Neutrophil (primary cell): ENCODE measurements around the gene TMOD2.

ENCODE experiments used
- H3K27ac ChIP-seq: fragments of 200-600 bp; sonication (generic); 2 replicates; pipeline ENCODE4 v1.5.1; 2016; ENCODE audit warnings: mild to moderate bottlenecking, moderate library complexity
- H3K27me3 ChIP-seq: fragments of 200-600 bp; sonication (generic); 2 replicates; pipeline ENCODE4 v1.6.0; 2016; ENCODE audit warnings: mild to moderate bottlenecking
- H3K36me3 ChIP-seq: fragments of 200-600 bp; sonication (generic); 2 replicates; pipeline ENCODE4 v1.5.1; 2017
- H3K4me1 ChIP-seq, 2 experiments: fragments of 200-600 bp in 1 of 2; sonication (generic) in 1 of 2; 1 replicate in 1 of 2; 2 replicates in 1 of 2; pipeline versions ENCODE4 v1.5.1 to v1.6.1; 2013 to 2016; ENCODE audit warnings: low read depth in 1 of 2, low read length in 1 of 2, mild to moderate bottlenecking in 1 of 2, moderate library complexity in 1 of 2; ENCODE audit not compliant: control insufficient read depth in 1 of 2, insufficient read depth in 1 of 2
- H3K4me3 ChIP-seq, 2 experiments: fragments of 200-600 bp in 1 of 2; sonication (generic) in 1 of 2; 1 replicate in 1 of 2; 2 replicates in 1 of 2; pipeline ENCODE4 v1.5.1; 2013 to 2016; ENCODE audit warnings: low read depth in 1 of 2, low read length in 1 of 2, mild to moderate bottlenecking in 1 of 2, moderate library complexity in 1 of 2
- H3K9me3 ChIP-seq: fragments of 200-600 bp; sonication (generic); 2 replicates; pipeline ENCODE4 v1.5.1; 2016
- TF ChIP-seq, protein P1 (sequence below): fragments of 200-600 bp; sonication (generic); IDR thresholded peaks from 2 replicates; pipeline ENCODE4 v1.5.1; 2016; ENCODE audit warnings: antibody characterized with exemption

Gene TMOD2

DNA sequence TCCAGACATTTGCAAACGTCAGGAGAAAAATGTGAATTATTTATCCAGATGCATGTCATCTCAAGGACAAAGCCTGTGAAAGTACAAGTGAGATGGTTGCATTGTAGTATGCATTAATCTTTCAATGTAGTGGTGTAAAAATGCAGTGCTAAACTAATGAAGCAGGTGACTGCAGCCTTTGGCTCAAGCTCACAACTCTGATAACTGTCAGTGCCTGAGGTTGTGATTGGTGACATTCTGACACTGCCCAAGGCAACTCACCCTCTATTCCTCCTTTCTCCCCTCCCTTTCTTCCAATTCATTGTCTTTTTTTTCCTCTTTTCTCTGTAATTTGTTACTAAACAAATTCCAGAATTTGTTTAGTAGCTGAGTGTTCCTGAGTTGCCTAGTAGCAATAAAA lies 58.1 kb downstream of the TMOD2 start:
- Histone ChIP-seq H3K36me3 (peaks cover 46% of the 10 kb centered on the region), H3K27ac (no peak overlapping the region), H3K4me1 (no peaks in the 10 kb centered on the region), H3K27me3 (no peaks in the 10 kb centered on the region), H3K9me3 (no peaks in the 10 kb centered on the region), H3K4me3 (no peak overlapping the region)
- TF ChIP-seq, protein P1, sequence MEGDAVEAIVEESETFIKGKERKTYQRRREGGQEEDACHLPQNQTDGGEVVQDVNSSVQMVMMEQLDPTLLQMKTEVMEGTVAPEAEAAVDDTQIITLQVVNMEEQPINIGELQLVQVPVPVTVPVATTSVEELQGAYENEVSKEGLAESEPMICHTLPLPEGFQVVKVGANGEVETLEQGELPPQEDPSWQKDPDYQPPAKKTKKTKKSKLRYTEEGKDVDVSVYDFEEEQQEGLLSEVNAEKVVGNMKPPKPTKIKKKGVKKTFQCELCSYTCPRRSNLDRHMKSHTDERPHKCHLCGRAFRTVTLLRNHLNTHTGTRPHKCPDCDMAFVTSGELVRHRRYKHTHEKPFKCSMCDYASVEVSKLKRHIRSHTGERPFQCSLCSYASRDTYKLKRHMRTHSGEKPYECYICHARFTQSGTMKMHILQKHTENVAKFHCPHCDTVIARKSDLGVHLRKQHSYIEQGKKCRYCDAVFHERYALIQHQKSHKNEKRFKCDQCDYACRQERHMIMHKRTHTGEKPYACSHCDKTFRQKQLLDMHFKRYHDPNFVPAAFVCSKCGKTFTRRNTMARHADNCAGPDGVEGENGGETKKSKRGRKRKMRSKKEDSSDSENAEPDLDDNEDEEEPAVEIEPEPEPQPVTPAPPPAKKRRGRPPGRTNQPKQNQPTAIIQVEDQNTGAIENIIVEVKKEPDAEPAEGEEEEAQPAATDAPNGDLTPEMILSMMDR, result no peak

DNA sequence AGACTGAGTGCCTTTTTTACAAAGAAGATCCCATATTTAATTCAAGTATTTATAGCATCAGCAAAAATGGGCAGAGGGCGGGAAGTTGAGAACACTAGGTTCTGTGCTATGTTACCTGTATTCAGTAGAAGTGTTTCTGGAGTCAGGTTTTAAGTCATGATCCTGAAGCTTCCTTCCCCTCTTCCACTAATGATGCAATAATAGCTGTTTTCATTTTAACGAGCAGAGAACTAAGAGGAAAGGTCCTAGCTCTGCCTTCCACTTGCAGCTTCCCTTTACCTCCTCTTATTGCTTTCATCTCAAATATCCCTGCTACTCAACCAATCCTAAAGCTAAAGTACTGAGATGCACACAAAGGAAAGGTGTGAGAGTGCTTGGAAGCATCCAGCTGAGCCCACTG lies 61.2 kb downstream of the TMOD2 start:
- Histone ChIP-seq H3K4me3 (no peak overlapping the region), H3K36me3 (peaks cover 29% of the 10 kb centered on the region), H3K4me1 (no peaks in the 10 kb centered on the region), H3K27me3 (no peaks in the 10 kb centered on the region), H3K9me3 (no peaks in the 10 kb centered on the region), H3K27ac (no peak overlapping the region)
- TF ChIP-seq, protein P1, result no peak

DNA sequence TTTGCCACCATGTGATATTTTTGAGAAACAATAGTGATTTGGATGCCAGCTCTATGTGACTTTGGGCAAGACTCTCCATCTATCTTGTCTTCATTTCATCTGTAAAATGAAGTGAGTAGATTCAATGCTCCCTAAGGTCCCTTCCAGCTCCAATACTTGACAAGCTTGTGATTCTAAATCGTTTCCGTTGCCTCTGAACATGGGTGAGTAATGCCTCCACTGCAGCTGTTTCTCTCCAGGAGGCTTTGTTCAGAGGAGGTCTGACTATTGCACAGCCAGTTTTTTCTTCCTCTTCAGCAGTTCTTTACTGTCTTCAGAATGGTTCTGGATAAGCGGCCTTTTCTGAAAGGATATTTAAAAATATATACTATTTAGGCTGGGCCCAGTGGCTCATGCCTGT lies 63.2 kb downstream of the TMOD2 start:
- peaks cover 9% of the 10 kb centered on the region for H3K36me3 ChIP-seq
- H3K9me3 ChIP-seq, result no peaks in the 10 kb centered on the region
- TF ChIP-seq, protein P1, result no peak
- no peak overlapping the region for H3K27ac ChIP-seq
- H3K4me1 ChIP-seq, result no peaks in the 10 kb centered on the region
- H3K4me3 ChIP-seq, result no peak overlapping the region
- H3K27me3 ChIP-seq, result no peaks in the 10 kb centered on the region

DNA sequence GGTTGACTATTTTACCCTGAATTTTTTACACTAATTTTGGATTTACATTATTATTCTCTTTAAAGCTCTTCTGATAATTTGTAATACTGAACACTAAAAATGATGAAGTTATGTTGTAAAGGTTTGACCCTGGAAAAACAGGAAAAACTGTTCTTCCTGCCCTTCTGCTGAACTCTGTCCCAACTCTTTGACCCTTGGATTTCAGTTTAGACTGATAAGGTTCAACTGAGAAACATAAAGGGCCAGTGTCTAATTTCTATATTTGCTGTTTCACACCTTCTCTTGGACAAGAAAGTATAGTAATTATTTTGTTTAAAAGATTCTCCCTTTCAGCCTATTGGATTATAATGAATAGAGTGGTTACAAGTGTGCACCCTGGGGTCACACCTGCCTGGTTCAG lies 65.2 kb downstream of the TMOD2 start:
- H3K4me3 ChIP-seq, result no peak overlapping the region
- TF ChIP-seq, protein P1, result no peak
- H3K27me3 ChIP-seq, result no peaks in the 10 kb centered on the region
- no peaks in the 10 kb centered on the region for H3K9me3 ChIP-seq
- H3K36me3 ChIP-seq, result peaks cover 3% of the 10 kb centered on the region
- H3K27ac ChIP-seq, result no peak overlapping the region
- H3K4me1 ChIP-seq, result no peaks in the 10 kb centered on the region

DNA sequence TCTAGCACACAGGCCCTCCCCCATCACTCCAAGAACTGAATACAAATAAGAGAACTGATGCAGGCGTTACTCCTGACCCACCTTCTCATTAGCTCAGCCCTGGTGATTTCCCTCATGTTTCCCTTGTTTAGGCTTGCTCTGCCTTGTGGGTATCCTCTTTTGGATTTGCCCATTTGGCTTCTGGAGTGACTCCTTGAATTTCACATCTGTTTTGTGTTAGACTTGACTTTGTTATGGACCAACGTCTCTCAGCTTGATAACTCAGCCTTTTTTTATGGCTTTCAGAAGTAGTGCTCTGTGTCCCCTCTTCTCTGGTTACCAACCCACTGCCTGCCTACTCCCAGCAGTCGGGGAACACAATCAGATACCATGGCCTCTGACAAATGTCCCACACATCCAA lies 66.8 kb downstream of the TMOD2 start:
- TF ChIP-seq, protein P1, result no peak
- Histone ChIP-seq H3K36me3 (peaks cover 3% of the 10 kb centered on the region), H3K4me1 (no peaks in the 10 kb centered on the region), H3K4me3 (no peak overlapping the region), H3K9me3 (no peaks in the 10 kb centered on the region), H3K27ac (no peak overlapping the region), H3K27me3 (no peaks in the 10 kb centered on the region)

DNA sequence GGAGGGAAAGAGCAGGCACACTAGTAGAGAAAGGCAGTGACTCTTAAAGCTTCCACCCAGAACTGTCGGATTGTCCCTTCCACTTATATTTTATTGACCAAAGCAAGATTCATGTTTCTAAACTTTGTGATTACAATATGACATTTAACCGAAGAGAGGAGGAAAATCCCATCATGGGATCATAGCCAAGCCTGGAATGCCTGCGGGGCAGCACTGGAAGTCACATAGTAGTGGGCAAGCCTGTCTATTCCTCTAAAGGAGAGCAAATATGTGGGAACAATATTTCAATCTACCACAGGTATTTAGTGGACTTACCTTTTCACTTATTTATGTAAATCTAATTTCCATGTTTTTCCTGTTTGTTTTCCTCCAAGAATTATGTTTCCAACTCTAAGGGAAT lies 74.3 kb downstream of the TMOD2 start:
- H3K27me3 ChIP-seq, result peaks cover 9% of the 10 kb centered on the region
- peaks cover 3 to 9% of the 10 kb centered on the region in 2 experiments for H3K4me1 ChIP-seq
- H3K27ac ChIP-seq, result no peak overlapping the region
- H3K9me3 ChIP-seq, result no peaks in the 10 kb centered on the region
- no peak overlapping the region for H3K4me3 ChIP-seq
- no peaks in the 10 kb centered on the region for H3K36me3 ChIP-seq
- TF ChIP-seq, protein P1, result no peak
